Activated T-cell treated with anti-CD3 and anti-CD28 coated beads, Interleukin-2, amount 50 U/mL, for 48 hours (primary cell): ENCODE results near the gene EIF3J.
"Not testable (repeated sequence)": the region's sequence is repeated elsewhere in the genome, so short reads cannot be mapped to it uniquely, and the experiment has no call there.

Source experiments
- DNase-seq, 2 experiments: peaks; one replicate each; pipeline ENCODE4 v3.0.0-alpha.2; 2020

EIF3J gene

DNA sequence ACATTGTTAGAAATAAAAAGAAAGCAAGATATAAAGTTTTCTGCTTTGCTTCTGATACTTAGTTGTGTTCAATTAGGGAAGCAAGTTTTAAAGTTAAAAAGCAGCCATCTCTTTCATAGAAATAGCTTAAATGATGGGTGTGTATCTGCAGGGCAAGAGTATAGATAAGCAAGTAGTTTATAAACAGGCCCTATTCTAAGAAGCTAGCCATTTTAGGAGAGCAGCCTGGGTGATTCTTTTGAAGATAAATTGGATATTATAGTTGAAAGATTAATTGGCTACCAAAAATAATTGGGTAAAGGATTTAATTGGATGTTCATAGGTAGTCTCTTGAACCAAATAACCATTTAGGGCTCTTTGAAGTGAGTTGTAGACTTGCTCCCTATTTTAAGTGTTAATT lies 5.6 kb downstream of the EIF3J start:
- no peak for DNase-seq

DNA sequence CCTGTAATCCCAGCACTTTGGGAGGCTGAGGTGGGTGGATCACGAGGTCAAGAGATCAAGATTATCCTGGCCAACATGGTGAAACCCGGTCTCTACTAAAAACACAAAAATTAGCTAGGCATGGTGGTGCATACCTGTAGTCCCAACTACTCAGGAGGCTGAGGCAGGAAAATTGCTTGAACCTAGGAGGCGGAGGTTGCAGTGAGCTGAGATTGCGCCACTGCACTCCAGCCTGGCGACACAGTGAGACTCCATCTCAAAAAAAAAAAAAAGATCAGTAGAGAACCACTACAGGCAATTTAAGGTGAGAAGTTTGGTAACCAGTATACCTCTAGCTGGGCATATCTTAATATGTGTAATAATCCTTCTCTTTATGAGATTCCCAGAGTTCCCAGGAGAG lies 7.8 kb downstream of the EIF3J start:
- DNase-seq, result not testable (repeated sequence)

- peak; percentile 63 to 64 for DNase-seq
Observed at GRCh38 chr15:44545913-44546802, 9.2 kb downstream of the EIF3J start.

GRCh38 chr15:44549152-44549551 lies 12.2 kb downstream of the EIF3J start:
- DNase-seq, result not testable (repeated sequence)

GRCh38 chr15:44550256-44550655 lies 13.3 kb downstream of the EIF3J start:
- DNase-seq, result no peak

DNA sequence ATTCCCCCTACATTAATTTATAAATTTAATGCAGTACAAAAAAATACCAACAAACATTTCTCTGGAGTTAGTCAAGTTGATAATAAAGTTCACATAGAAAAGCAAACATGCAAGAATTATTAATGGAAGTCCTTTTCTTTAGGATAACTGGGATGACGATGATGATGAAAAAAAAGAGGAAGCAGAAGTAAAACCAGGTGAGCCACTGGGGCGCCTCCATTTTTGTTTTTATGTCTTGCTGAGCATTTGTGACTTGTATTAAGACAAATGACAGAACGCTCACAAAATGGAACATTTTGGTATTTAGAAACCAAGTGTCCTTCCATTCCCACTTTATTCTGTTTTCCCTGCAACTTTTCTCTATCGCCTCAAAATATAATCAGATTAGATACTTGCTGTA lies 13.8 kb downstream of the EIF3J start:
- no peak for DNase-seq

GRCh38 chr15:44554934-44555723 lies 18.2 kb downstream of the EIF3J start:
- peak in 1 of 2 experiments; percentile 11 for DNase-seq

GRCh38 chr15:44560926-44561325 lies 24.0 kb downstream of the EIF3J start:
- not testable (repeated sequence) for DNase-seq

GRCh38 chr15:44565387-44566154 lies 28.6 kb downstream of the EIF3J start:
- no peak for DNase-seq

DNA sequence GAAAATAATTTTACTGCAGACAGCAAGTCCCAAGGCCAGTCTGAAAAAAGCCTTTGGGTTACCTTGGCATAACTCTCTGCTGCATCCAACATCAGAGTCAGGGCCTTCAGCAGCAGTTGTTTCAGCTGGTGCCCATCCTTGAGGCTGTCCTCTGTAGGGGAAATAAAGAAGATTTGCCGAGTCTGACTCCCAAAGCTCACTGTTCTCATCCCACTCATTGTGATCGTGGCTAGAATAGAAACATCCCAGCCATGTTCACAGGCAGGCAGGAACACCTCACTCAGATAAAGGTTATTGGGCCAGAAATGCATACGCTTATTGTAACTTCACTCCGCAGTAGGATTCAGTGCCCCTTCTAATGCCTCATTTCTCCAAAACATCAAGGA lies 29.2 kb downstream of the EIF3J start:
- DNase-seq, result no peak

DNA sequence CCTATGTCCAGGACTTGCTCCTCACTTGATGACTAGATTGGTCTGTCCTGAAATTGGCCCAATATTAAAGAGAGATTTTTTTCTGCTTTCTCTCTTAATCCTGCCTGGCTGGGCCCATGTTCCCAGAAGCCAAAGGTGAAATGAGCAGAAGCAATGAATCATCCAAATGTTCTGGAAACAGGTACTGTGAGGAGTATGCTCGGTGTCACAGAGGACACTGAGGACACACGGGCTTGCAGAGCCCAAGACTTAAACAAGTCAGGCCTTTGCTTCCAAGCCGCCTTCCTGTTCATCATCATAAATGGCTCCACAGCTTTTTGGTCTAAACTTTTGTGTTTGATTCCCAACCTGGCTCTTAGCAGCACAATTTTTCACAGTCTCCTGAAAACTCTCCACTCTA lies 31.4 kb downstream of the EIF3J start:
- DNase-seq, result no peak

GRCh38 chr15:44569316-44569715 lies 32.4 kb downstream of the EIF3J start:
- no peak for DNase-seq

GRCh38 chr15:44570361-44570760 lies 33.4 kb downstream of the EIF3J start:
- DNase-seq, result no peak

DNA sequence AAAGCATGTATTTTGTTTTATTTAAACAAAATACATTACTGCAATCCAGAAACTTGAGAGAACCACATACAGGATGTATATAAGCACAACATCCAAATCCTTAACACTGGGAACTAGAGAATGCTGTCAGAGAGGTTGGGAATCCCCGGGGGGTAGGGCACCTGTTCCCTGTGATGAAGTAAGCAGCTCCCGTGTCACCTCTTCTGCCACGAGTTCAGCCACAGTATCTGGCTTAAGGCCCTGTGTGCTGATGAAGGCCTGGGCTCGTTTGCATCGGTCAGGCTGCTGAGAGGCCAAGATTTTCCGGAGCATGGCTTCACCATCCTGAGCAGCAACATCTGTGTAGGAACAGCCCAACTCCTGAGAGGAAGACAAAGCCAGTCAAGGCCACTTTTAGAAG lies 36.4 kb downstream of the EIF3J start:
- DNase-seq, result no peak

DNA sequence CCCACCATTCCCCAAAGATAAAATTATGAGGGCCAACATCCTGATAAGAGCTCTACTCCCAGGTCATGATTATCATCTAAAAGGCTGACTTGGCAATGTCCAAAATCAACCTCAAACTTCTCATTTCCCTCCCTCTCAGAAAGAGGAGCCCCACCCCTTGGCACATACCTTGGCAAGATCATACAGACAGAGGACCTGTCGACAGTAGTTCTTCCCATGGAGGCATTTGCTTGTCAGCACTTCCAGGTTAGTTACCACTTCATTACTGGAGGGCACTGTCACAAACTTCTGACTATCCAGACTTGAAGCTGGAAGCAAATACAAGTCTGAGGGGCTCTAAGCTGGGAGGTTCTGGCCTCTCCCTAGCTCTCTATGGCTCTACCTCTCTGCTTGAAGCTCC lies 37.8 kb downstream of the EIF3J start:
- no peak for DNase-seq

GRCh38 chr15:44580105-44580504 lies 43.2 kb downstream of the EIF3J start:
- DNase-seq, result no peak

DNA sequence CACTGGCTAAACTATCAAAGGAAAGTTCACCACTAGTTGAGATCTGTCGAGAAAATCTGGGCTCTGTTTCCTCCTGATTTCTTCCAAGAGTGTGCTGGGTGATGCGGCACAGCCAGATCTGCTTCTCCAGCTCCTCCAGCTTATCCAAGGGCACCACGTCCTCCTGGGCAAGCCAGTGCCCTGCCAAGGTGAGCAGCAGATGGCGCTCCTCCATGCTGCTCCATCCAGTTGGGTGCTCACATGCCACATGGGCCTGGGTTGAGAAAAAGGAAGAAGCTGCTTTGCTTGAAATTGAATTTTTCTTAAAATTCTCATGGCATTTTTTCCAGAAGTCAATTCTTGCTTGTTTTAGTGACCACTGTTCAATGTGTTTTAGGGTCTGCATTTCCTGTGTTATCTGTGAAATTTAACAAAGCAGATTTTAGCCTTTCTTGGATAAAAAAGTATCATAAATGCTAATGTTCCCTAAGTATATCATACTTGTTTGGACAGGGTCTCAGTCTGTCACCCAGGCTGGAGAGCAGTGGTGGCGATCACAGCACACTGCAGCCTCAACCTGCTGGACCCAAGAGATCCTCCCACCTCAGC lies 47.3 kb downstream of the EIF3J start:
- peak; percentile 65 to 70 for DNase-seq

DNA sequence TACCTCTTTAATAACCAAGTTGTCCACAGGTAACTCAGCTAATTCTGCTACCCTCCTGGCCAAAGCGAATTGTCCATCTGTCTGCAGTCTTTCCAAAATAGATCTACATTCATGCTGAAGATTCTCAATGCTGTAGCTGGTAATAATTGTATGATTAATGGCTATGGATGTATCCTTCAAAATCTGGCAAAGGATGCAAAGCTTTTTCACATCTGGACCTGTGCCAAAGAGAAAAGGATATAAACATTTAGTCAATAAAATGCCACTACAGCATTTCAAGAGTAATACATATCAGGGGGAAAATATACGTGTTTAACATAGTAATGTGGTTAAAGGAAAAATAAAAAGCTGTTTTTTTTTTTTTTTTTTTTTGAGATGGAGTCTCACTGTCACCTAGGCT lies 48.7 kb downstream of the EIF3J start:
- DNase-seq, result no peak

DNA sequence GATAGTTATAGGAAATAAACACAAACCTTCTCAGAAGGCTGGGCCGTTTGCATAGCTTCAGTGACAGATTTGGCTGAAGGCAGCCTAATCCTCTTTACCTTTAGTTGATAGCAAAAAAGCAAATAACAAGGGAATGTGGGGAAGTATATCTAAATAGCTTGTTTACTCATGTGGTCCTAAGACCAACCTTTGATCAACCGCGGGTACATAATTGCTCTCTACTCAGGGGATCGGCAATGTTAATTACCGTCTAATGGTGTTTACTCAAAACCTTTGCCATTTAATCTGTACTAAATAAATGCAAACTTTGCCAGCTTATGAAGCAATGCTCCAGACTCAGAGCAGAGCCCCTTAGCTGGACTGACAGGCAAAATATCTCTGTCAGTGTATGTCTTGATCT lies 51.6 kb downstream of the EIF3J start:
- no peak for DNase-seq

DNA sequence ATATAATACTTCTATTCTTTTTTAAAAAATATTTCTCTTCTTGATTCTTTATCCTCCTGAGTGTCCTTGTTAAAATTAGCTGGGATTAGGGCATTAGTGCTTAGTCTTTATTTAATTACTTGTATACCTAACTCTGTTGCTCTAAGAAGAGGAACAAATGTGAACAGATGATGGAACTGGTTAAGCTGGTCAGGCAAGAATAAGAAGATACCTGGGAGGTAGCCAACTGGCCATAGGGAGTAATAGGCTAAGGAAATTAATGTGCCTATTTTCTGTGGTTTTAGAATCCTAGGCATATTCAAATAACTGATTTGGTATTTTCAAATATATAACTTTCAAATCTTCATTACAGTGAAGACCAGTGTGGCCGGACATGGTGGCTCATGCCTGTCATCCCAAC lies 54.4 kb downstream of the EIF3J start:
- DNase-seq, result no peak

GRCh38 chr15:44593042-44593736 lies 56.2 kb downstream of the EIF3J start:
- DNase-seq, result no peak

- no peak for DNase-seq
Observed at GRCh38 chr15:44595246-44595645, 58.3 kb downstream of the EIF3J start.
